Kidney (tissue), 14 donors: ENCODE measurements around the gene TPST1. TPM values are rescaled to one million over a fixed set of nuclear protein-coding genes. Genes with fewer than 3 reads are reported as not detected.
"Not testable (repeated sequence)": the region's sequence is repeated elsewhere in the genome, so short reads cannot be mapped to it uniquely, and the experiment has no call there.

Source experiments
- DNase-seq, 5 donors: peaks; one replicate each; pipeline ENCODE4 v3.0.0-alpha.2; 2013 to 2020
- FAIRE-seq: peaks from 2 replicates; lab custom pipeline; 2012; peaks lifted over from hg19 to GRCh38; lab: Jason Lieb, UNC
- H3K27ac ChIP-seq, 2 donors: one replicate each; pipeline ENCODE4 v1.7.0; 2013; ENCODE audit warnings: low read depth in 2 of 2, low read length in 2 of 2, inconsistent platforms in 1 of 2
- H3K27me3 ChIP-seq: one replicate; pipeline ENCODE4 v1.7.1; 2013; ENCODE audit warnings: low read length, inconsistent platforms; ENCODE audit not compliant: control insufficient read depth, insufficient read depth
- H3K36me3 ChIP-seq, 3 donors: one replicate each; pipeline versions ENCODE4 v1.7.0 to v1.7.1; 2013; ENCODE audit warnings: low read length in 3 of 3, control low read depth in 1 of 3, inconsistent platforms in 1 of 3; ENCODE audit not compliant: insufficient read depth in 3 of 3, control insufficient read depth in 2 of 3
- H3K4me1 ChIP-seq, 3 donors: one replicate each; pipeline versions ENCODE4 v1.7.0 to v1.7.1; 2013; ENCODE audit warnings: low read length in 3 of 3, inconsistent platforms in 1 of 3, low read depth in 1 of 3; ENCODE audit not compliant: control insufficient read depth in 2 of 3, insufficient read depth in 2 of 3
- H3K4me3 ChIP-seq, 3 donors: one replicate each; pipeline versions ENCODE4 v1.7.0 to v1.8.1; 2013; ENCODE audit warnings: low read length in 3 of 3, control low read depth in 1 of 3, inconsistent platforms in 1 of 3
- H3K9ac ChIP-seq, 3 donors: one replicate each; pipeline versions ENCODE4 v1.7.0 to v1.7.1; 2013; ENCODE audit warnings: low read length in 3 of 3, control low read depth in 1 of 3, inconsistent platforms in 1 of 3
- H3K9me3 ChIP-seq, 3 donors: one replicate each; pipeline versions ENCODE4 v1.7.0 to v1.7.1; 2013; ENCODE audit warnings: low read length in 3 of 3, control low read depth in 1 of 3, inconsistent platforms in 1 of 3; ENCODE audit not compliant: control insufficient read depth in 2 of 3, insufficient read depth in 1 of 3
- intact Hi-C: fragments of 100-400 bp; cut with DNase I; formaldehyde crosslinking; loops from one replicate; pipeline ENCODE4 v1.11.1; 2022
- polyA plus RNA-seq: library from polyadenylated mRNA; stranded (reverse); fragments of 350-450 nt; fragmentation: Illumina TruSeq; extraction: RNeasy Lipid Tissue Mini Kit (QIAGEN cat#74804); gene quantifications from one replicate; pipeline ENCODE4 v1.2.3, GENCODE V29; 2014; ENCODE audit warnings: low read depth, low replicate concordance; ENCODE audit not compliant: insufficient read depth
- total RNA-seq: library from RNA; stranded (reverse); fragmentation: NEBNext Ultra II Directional; extraction: Animal tissue kit (Norgen Biotek cat#: 25700); gene quantifications from one replicate; pipeline ENCODE4 v1.2.1, GENCODE V29; 2021
- TF ChIP-seq, protein P1 (sequence below): IDR thresholded peaks from 3 replicates; pipeline ENCODE4 v1.5.1; 2012; ENCODE audit warnings: mild to moderate bottlenecking, moderate library complexity, borderline replicate concordance; ENCODE audit not compliant: insufficient read depth; ENCODE audit errors: extremely low read depth
- donor health status: control.
- donor health status: control.
- donor health status: control.
- donor health status: control.
- donor health status: control.
- donor health status: DM: yes; HTN: yes; CAD: no.
- donor health status: Normal renal cell carcinoma (clear cell type).

The TPST1 gene
- total and polyA plus RNA-seq, 2 donors from 2014 or later, result 23.6 to 35.7 TPM

GRCh38 chr7:66357087-66357486 is 152.0 kb downstream of the TPST1 start:
- Histone ChIP-seq H3K9ac (no peak overlapping the region), H3K9me3 (no peaks in the 10 kb centered on the region), H3K36me3 (peaks cover 0 to 3% (median 0%) of the 10 kb centered on the region in 3 donors), H3K4me1 (peaks cover 0 to 1% (median 0%) of the 10 kb centered on the region in 3 donors), H3K27me3 (no peaks in the 10 kb centered on the region), H3K4me3 (no peak overlapping the region), H3K27ac (no peak overlapping the region)
- TF ChIP-seq, protein P1, sequence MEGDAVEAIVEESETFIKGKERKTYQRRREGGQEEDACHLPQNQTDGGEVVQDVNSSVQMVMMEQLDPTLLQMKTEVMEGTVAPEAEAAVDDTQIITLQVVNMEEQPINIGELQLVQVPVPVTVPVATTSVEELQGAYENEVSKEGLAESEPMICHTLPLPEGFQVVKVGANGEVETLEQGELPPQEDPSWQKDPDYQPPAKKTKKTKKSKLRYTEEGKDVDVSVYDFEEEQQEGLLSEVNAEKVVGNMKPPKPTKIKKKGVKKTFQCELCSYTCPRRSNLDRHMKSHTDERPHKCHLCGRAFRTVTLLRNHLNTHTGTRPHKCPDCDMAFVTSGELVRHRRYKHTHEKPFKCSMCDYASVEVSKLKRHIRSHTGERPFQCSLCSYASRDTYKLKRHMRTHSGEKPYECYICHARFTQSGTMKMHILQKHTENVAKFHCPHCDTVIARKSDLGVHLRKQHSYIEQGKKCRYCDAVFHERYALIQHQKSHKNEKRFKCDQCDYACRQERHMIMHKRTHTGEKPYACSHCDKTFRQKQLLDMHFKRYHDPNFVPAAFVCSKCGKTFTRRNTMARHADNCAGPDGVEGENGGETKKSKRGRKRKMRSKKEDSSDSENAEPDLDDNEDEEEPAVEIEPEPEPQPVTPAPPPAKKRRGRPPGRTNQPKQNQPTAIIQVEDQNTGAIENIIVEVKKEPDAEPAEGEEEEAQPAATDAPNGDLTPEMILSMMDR, result no peak
- FAIRE-seq (no peak), DNase-seq (no peak)
- intact Hi-C loops, result no loop called here

DNA sequence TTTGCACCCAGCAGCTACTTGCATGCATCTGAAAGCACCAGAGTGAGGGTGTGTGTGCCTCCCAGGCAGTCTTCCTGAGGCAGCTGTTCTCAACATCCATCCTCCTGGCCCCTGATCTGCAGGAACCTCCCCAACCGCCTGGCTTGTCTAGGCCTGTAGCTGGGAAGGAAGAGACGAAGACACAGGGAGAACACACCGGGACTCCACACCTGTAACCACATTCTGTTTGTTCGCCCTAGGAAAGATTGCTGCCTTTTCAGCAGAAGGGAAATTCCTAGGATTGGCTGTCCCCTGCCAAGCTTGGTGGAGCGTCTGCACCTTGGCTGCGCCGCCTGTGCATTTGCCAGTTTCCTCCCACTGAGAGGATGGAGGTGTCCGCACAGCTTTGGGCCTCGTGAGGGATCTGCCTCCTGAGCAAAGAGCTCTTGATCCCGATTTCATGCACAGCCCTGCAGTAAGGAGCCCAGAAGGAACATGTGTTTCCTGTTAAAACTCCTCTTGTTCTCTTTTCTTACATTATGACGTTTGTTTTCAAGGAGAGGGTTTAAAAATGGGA is 154.6 kb downstream of the TPST1 start:
- FAIRE-seq (no peak), DNase-seq (no peak)
- H3K27ac ChIP-seq, result no peak overlapping the region
- H3K36me3 ChIP-seq, result peaks cover 0 to 3% (median 0%) of the 10 kb centered on the region in 3 donors
- no peaks in the 10 kb centered on the region for H3K4me1 ChIP-seq
- H3K9me3 ChIP-seq, result no peaks in the 10 kb centered on the region
- H3K4me3 ChIP-seq, result no peak overlapping the region
- TF ChIP-seq, protein P1, result no peak
- H3K27me3 ChIP-seq, result no peaks in the 10 kb centered on the region
- H3K9ac ChIP-seq, result no peak overlapping the region
- intact Hi-C loops, result no loop called here

DNA sequence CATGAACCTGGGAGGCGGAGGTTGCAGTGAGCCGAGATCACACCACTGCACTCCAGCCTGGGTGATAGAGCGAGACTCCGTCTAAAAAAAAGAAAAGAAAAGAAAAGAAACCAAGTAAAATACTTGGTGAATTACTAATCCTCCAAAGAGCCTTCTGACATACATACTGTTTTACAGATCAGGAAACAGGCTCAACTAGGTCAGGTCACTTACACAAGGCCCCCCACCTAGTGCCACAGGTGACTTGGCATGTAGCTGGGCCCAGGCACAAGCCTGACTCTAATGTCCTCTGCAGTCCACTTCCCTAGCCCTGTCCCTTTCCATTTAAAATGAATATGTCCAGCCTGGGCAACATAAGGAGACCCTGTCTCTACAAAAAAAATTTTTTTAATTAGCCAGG is 157.0 kb downstream of the TPST1 start:
- no peak overlapping the region for H3K9ac ChIP-seq
- H3K9me3 ChIP-seq, result no peaks in the 10 kb centered on the region
- H3K4me3 ChIP-seq, result no peak overlapping the region
- TF ChIP-seq, protein P1, result no peak
- H3K27ac ChIP-seq, result no peak overlapping the region
- FAIRE-seq (no peak), DNase-seq (no peak)
- H3K4me1 ChIP-seq, result no peaks in the 10 kb centered on the region
- intact Hi-C loops, result no loop called here
- no peaks in the 10 kb centered on the region for H3K27me3 ChIP-seq
- H3K36me3 ChIP-seq, result peaks cover 0 to 3% (median 0%) of the 10 kb centered on the region in 3 donors

DNA sequence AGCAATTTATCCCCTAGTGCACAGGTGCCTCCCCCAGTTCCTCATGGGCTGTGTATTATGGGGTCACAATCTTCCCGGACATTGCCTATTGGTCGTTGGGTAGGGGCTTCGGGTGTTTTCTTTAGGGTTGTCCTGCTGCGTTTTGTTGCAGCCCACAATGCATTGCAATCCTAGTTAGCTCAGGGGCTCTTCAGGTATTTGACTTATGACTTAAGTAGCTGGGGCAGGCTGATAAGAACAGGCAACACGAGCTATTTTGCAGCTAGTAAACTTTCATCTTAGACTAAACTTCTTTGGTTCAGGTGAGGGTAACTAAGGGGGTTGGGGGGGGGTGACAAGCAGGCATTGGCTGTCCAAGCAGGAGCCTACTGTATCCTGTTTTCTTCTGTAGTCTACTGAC is 158.5 kb downstream of the TPST1 start:
- Histone ChIP-seq H3K9me3 (no peaks in the 10 kb centered on the region), H3K4me3 (no peak overlapping the region), H3K4me1 (no peaks in the 10 kb centered on the region), H3K36me3 (peaks cover 0 to 3% (median 0%) of the 10 kb centered on the region in 3 donors), H3K9ac (no peak overlapping the region), H3K27ac (no peak overlapping the region), H3K27me3 (no peaks in the 10 kb centered on the region)
- intact Hi-C loops, result no loop called here
- TF ChIP-seq, protein P1, result no peak
- DNase-seq (no peak), FAIRE-seq (no peak)

DNA sequence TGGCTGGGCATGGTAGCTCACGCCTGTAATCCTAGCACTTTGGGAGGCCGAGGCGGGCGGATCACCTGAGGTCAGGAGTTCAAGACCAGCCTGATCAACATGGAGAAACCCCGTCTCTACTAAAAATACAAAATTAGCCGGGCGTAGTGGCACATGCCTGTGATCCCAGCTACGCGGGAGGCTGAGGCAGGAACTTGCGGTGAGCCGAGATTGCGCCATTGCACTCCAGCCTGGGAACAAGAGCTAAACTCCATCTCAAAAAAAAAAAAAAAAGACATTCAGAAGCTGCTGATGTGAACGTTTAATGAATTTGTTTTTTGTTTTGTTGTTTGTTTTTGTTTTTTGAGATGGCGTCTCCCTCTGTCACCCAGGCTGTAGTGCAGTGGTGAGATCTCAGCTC is 159.9 kb downstream of the TPST1 start:
- H3K4me3 ChIP-seq, intact Hi-C loops, H3K9ac ChIP-seq, H3K9me3 ChIP-seq, DNase-seq, FAIRE-seq, H3K27me3 ChIP-seq, H3K27ac ChIP-seq, H3K4me1 ChIP-seq, H3K36me3 ChIP-seq: not testable (repeated sequence)
